Panc1 (cell line): ENCODE results near the gene SNORC. TPM values are rescaled to one million over a fixed set of nuclear protein-coding genes. Genes with fewer than 3 reads are reported as not detected.

Source experiments
- ATAC-seq: fragments of 200-7000 bp; cut with Tn5 transposase; 2 replicates; pipeline ENCODE4 v1.9.1; 2020; ENCODE audit warnings: mild to moderate bottlenecking, moderate library complexity
- BruUV-seq: library from RNA; stranded (reverse); fragments of 400-500 nt; replicated peaks from 2 replicates; lab custom pipeline; 2021; lab: Mats Ljungman, UMichigan
- CTCF ChIA-PET: fragments of 300-600 bp; sonication (Branson Sonifier 250); formaldehyde crosslinking; loops from one replicate; lab custom pipeline; 2022; ENCODE audit warnings: antibody characterized with exemption; lab: Charles Lee
- POLR2A ChIA-PET: fragments of 300-600 bp; sonication (Branson Sonifier 250); formaldehyde crosslinking; loops from one replicate; lab custom pipeline; 2022; ENCODE audit warnings: antibody characterized with exemption; lab: Charles Lee
- DNase-seq: peaks from one replicate; pipeline ENCODE4 v3.0.0-alpha.2; 2010; ENCODE audit warnings: low read depth, low spot score
- H3K27ac ChIP-seq: 2 replicates; pipeline ENCODE4 v1.5.1; 2011; ENCODE audit warnings: mild to moderate bottlenecking, low read length, inconsistent platforms
- H3K27me3 ChIP-seq: fragments of 200-500 bp; sonication (Bioruptor generic); 2 replicates; pipeline ENCODE4 v1.6.0; 2014; ENCODE audit warnings: low read length, inconsistent platforms; ENCODE audit not compliant: control insufficient read depth, insufficient read depth
- H3K36me3 ChIP-seq: fragments of 200-500 bp; sonication (Bioruptor generic); 2 replicates; pipeline ENCODE4 v1.5.1; 2014; ENCODE audit warnings: inconsistent platforms, mild to moderate bottlenecking, low read length, moderate library complexity; ENCODE audit not compliant: control insufficient read depth, insufficient read depth
- H3K4me1 ChIP-seq: 2 replicates; pipeline ENCODE4 v1.5.1; 2011; ENCODE audit warnings: inconsistent platforms, mild to moderate bottlenecking, low read length, moderate library complexity; ENCODE audit not compliant: control insufficient read depth, insufficient read depth
- H3K4me3 ChIP-seq, 2 experiments: 2 replicates each; pipeline ENCODE4 v1.5.1; 2011 to 2012; ENCODE audit warnings: low read depth in 2 of 2, low read length in 2 of 2, mild to moderate bottlenecking in 2 of 2, inconsistent platforms in 1 of 2, moderate library complexity in 1 of 2
- H3K9me3 ChIP-seq: fragments of 200-500 bp; sonication (Bioruptor generic); 2 replicates; pipeline ENCODE4 v1.5.1; 2014; ENCODE audit warnings: low read depth, mild to moderate bottlenecking, inconsistent platforms, low read length, moderate library complexity; ENCODE audit not compliant: control insufficient read depth, insufficient read depth
- POLR2AphosphoS5 ChIP-seq: IDR thresholded peaks from 2 replicates; pipeline ENCODE4 v1.6.1; 2012; ENCODE audit warnings: mild to moderate bottlenecking, low read depth, low read length, moderate library complexity
- SIN3A ChIP-seq: IDR thresholded peaks from 2 replicates; pipeline ENCODE4 v1.6.1; 2012; ENCODE audit warnings: low read depth, mild to moderate bottlenecking, low read length, moderate library complexity, borderline replicate concordance; ENCODE audit not compliant: insufficient read depth
- TCF7L2 ChIP-seq: IDR thresholded peaks from 2 replicates; pipeline ENCODE4 v1.6.1; 2011; ENCODE audit warnings: mild to moderate bottlenecking, low read depth, low read length, inconsistent platforms
- in situ Hi-C: cut with HindIII; loops from 2 replicates; pipeline ENCODE4 v1.10.0; 2016; ENCODE audit warnings: low sequenced_read_pairs, low pct_unique_long_range_greater_than_20kb
- intact Hi-C: fragments of 100-400 bp; cut with micrococcal nuclease; formaldehyde crosslinking; loops from one replicate; pipeline ENCODE4 v1.10.0; 2022; ENCODE audit not compliant: unreplicated experiment
- total RNA-seq: library from RNA; stranded (reverse); gene quantifications from one replicate; pipeline ENCODE4 v1.2.1, GENCODE V29; 2021; ENCODE audit not compliant: unreplicated experiment
- TF ChIP-seq, protein P1 (sequence below), 2 experiments: IDR thresholded peaks; 2 replicates each; pipeline ENCODE4 v1.6.1; 2011 to 2012; ENCODE audit warnings: low read depth in 2 of 2, control low read depth in 1 of 2, low read length in 1 of 2, mild to moderate bottlenecking in 1 of 2, moderate library complexity in 1 of 2; ENCODE audit not compliant: insufficient read depth in 1 of 2
- TF ChIP-seq, protein P2 (sequence below): fragments of 450-650 bp; IDR thresholded peaks from 2 replicates; pipeline ENCODE4 v1.5.1; 2017; ENCODE audit warnings: mild to moderate bottlenecking

Gene SNORC
- total RNA-seq, 1 experiment from 2014 or later: 6.8 TPM

DNA sequence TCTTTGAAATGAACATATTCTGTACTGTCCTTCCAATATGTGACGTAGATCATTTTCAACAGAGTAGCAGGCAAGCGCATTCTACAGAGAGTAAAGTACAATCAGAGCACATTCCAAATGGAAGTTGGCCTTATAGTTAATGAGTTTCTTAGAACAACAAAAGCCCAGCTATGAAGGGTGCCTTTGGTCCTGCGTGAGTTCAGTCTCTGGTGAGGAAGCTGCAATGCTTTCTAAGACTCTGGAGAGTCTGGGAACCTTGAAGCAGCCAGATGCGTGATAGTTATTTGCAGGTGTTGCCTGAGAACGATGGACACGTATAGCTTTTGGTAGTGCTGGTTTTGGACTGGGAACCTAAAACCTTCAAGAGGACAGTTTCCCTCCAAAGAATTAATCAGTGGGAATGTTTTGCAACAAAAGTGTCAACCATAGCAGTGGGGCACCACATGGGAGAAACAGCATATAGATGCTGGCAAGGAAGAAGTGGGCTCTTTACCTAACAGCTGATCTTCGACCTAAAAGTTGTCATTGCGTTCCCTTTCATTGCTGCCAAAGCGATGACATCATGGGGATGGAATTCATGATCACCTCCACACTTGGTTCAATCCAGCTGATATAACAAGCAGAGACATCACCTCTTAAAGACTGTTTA is 9.3 kb upstream of the SNORC start:
- no TSS peak for BruUV-seq
- TF ChIP-seq, protein P1, sequence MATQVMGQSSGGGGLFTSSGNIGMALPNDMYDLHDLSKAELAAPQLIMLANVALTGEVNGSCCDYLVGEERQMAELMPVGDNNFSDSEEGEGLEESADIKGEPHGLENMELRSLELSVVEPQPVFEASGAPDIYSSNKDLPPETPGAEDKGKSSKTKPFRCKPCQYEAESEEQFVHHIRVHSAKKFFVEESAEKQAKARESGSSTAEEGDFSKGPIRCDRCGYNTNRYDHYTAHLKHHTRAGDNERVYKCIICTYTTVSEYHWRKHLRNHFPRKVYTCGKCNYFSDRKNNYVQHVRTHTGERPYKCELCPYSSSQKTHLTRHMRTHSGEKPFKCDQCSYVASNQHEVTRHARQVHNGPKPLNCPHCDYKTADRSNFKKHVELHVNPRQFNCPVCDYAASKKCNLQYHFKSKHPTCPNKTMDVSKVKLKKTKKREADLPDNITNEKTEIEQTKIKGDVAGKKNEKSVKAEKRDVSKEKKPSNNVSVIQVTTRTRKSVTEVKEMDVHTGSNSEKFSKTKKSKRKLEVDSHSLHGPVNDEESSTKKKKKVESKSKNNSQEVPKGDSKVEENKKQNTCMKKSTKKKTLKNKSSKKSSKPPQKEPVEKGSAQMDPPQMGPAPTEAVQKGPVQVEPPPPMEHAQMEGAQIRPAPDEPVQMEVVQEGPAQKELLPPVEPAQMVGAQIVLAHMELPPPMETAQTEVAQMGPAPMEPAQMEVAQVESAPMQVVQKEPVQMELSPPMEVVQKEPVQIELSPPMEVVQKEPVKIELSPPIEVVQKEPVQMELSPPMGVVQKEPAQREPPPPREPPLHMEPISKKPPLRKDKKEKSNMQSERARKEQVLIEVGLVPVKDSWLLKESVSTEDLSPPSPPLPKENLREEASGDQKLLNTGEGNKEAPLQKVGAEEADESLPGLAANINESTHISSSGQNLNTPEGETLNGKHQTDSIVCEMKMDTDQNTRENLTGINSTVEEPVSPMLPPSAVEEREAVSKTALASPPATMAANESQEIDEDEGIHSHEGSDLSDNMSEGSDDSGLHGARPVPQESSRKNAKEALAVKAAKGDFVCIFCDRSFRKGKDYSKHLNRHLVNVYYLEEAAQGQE (IDR thresholded peaks at IDR 0.05; ENCODE audit: insufficient read depth in 1 of 2, low read depth in 2 of 2, low read length in 1 of 2): no peak
- TF ChIP-seq SIN3A: no peak
- no peak for TF ChIP-seq TCF7L2
- TF ChIP-seq, protein P2, sequence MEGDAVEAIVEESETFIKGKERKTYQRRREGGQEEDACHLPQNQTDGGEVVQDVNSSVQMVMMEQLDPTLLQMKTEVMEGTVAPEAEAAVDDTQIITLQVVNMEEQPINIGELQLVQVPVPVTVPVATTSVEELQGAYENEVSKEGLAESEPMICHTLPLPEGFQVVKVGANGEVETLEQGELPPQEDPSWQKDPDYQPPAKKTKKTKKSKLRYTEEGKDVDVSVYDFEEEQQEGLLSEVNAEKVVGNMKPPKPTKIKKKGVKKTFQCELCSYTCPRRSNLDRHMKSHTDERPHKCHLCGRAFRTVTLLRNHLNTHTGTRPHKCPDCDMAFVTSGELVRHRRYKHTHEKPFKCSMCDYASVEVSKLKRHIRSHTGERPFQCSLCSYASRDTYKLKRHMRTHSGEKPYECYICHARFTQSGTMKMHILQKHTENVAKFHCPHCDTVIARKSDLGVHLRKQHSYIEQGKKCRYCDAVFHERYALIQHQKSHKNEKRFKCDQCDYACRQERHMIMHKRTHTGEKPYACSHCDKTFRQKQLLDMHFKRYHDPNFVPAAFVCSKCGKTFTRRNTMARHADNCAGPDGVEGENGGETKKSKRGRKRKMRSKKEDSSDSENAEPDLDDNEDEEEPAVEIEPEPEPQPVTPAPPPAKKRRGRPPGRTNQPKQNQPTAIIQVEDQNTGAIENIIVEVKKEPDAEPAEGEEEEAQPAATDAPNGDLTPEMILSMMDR: no peak
- no peak for TF ChIP-seq POLR2AphosphoS5
- no peak overlapping the region for H3K27ac ChIP-seq
- no peaks in the 10 kb centered on the region for H3K4me1 ChIP-seq
- ChIA-PET CTCF (no interaction called here), POLR2A (no interaction called here)
- no peaks in the 10 kb centered on the region for H3K27me3 ChIP-seq
- intact Hi-C loops: no loop called here
- in situ Hi-C loops: no loop called here
- DNase-seq (no peak), ATAC-seq (no peak)
- H3K4me3 ChIP-seq: no peak overlapping the region
- no peaks in the 10 kb centered on the region for H3K9me3 ChIP-seq
- peaks cover 3% of the 10 kb centered on the region for H3K36me3 ChIP-seq

DNA sequence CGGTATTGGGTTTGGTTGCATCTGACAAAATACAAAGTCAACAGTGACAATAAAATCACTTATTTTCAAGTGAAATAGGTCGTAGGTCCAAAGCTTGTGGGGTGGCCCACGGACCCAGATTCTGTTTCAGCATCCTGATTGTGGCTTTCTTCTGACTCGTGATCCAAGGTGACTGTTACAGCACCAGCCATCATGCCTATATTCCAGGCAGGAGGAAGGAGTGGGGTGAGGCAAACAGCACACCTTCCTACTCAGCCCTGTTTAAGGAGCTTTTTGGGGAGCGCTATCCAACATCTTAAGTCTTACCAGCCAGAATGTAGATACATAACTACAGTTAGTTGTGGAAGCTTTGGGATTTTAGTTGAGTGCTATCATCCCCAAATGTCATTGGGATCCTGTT is 8.7 kb upstream of the SNORC start:
- in situ Hi-C loops: no loop called here
- no peaks in the 10 kb centered on the region for H3K4me1 ChIP-seq
- no TSS peak for BruUV-seq
- ATAC-seq (no peak), DNase-seq (no peak)
- H3K27ac ChIP-seq: no peak overlapping the region
- TF ChIP-seq SIN3A (no peak), TCF7L2 (no peak), POLR2AphosphoS5 (no peak)
- TF ChIP-seq, protein P1 (IDR thresholded peaks at IDR 0.05; ENCODE audit: insufficient read depth in 1 of 2, low read depth in 2 of 2, low read length in 1 of 2): no peak
- TF ChIP-seq, protein P2: no peak
- intact Hi-C loops: no loop called here
- no peak overlapping the region for H3K4me3 ChIP-seq
- ChIA-PET POLR2A (no interaction called here), CTCF (no interaction called here)
- H3K27me3 ChIP-seq: no peaks in the 10 kb centered on the region
- no peaks in the 10 kb centered on the region for H3K9me3 ChIP-seq
- H3K36me3 ChIP-seq: peaks cover 3% of the 10 kb centered on the region
